CD4-positive, alpha-beta T cell (primary cell): ENCODE data around the gene PHF12. TPM values are rescaled to one million over a fixed set of nuclear protein-coding genes. Genes with fewer than 3 reads are reported as not detected.

Source experiments
- ATAC-seq: fragments of 200-7000 bp; cut with Tn5 transposase; one replicate; pipeline ENCODE4 v1.10.0; 2022; ENCODE audit warnings: mild to moderate bottlenecking; ENCODE audit not compliant: poor library complexity
- CTCF ChIA-PET: fragments of 350-600 bp; sonication (Branson Sonifier 250); formaldehyde crosslinking; loops from one replicate; lab custom pipeline; 2021; ENCODE audit warnings: antibody characterized with exemption, inconsistent platforms; lab: Charles Lee
- POLR2A ChIA-PET: fragments of 350-600 bp; sonication (Branson Sonifier 250); formaldehyde crosslinking; loops from one replicate; lab custom pipeline; 2021; ENCODE audit warnings: antibody characterized with exemption, inconsistent platforms; lab: Charles Lee
- DNase-seq, 14 experiments: peaks; one replicate each; pipeline ENCODE4 v3.0.0-alpha.2; 2013 to 2020; ENCODE audit warnings: mixed read lengths in 2 of 14
- H3K27ac ChIP-seq, 2 donors: one replicate each; pipeline versions ENCODE4 v1.5.1 to v1.7.0; 2013; ENCODE audit warnings: low read length in 2 of 2, low read depth in 1 of 2, mild to moderate bottlenecking in 1 of 2
- H3K27me3 ChIP-seq, 2 experiments: 1 replicate in 1 of 2; 2 replicates in 1 of 2; pipeline versions ENCODE4 v1.6.1 to v1.7.0; 2013; ENCODE audit warnings: low read length in 2 of 2, control low read depth in 1 of 2, mild to moderate bottlenecking in 1 of 2, moderate library complexity in 1 of 2; ENCODE audit not compliant: insufficient read depth in 2 of 2, control insufficient read depth in 1 of 2
- H3K36me3 ChIP-seq: one replicate; pipeline ENCODE4 v1.6.1; 2013; ENCODE audit warnings: low read length, control low read depth; ENCODE audit not compliant: insufficient read depth
- H3K4me1 ChIP-seq: one replicate; pipeline ENCODE4 v1.6.1; 2013; ENCODE audit warnings: low read length, control low read depth; ENCODE audit not compliant: insufficient read depth
- H3K4me3 ChIP-seq: one replicate; pipeline ENCODE4 v1.5.1; 2013; ENCODE audit warnings: mild to moderate bottlenecking, low read length, moderate library complexity
- H3K9me3 ChIP-seq, 2 experiments: 1 replicate in 1 of 2; 2 replicates in 1 of 2; pipeline versions ENCODE4 v1.6.1 to v1.7.0; 2013; ENCODE audit warnings: low read length in 2 of 2, mild to moderate bottlenecking in 2 of 2, control low read depth in 1 of 2, moderate library complexity in 1 of 2; ENCODE audit not compliant: control insufficient read depth in 1 of 2, insufficient read depth in 1 of 2
- H3K27ac Mint-ChIP-seq: one replicate; pipeline ENCODE4 v1.8.0; 2020; ENCODE audit warnings: mixed read lengths
- H3K27me3 Mint-ChIP-seq: one replicate; pipeline ENCODE4 v1.8.0; 2021; ENCODE audit warnings: mixed read lengths
- H3K36me3 Mint-ChIP-seq: one replicate; pipeline ENCODE4 v1.8.0; 2021; ENCODE audit warnings: low read depth, mixed read lengths
- H3K4me1 Mint-ChIP-seq: one replicate; pipeline ENCODE4 v1.8.0; 2021; ENCODE audit warnings: low read depth, mixed read lengths
- H3K4me3 Mint-ChIP-seq: one replicate; pipeline ENCODE4 v1.8.0; 2020; ENCODE audit warnings: mild to moderate bottlenecking, mixed read lengths
- H3K9me3 Mint-ChIP-seq: one replicate; pipeline ENCODE4 v1.8.0; 2020; ENCODE audit warnings: mixed read lengths
- intact Hi-C, 2 experiments: fragments of 100-400 bp; cut with DNase I in 1 of 2; cut with micrococcal nuclease in 1 of 2; formaldehyde crosslinking; loops; one replicate each; pipeline versions ENCODE4 v1.15.1 to v1.9.0; 2023 to 2025; cut with DNase I, micrococcal nuclease
- total RNA-seq, 174 experiments: library from RNA in 2 of 174; stranded (reverse) in 2 of 174; gene quantifications; one replicate each; pipeline ENCODE4 v1.2.3 and lab custom pipeline; 2021 to 2026
- TF ChIP-seq, protein P1 (sequence below): fragments of 200-600 bp; IDR thresholded peaks from one replicate; pipeline ENCODE4 v1.8.0; 2022; ENCODE audit warnings: antibody characterized with exemption, mild to moderate bottlenecking

Gene PHF12
- total RNA-seq, 2 experiments from 2014 or later, result 232 to 247 TPM

- H3K27me3 ChIP-seq, result no peaks in the 10 kb centered on the region
- Mint-ChIP-seq H3K9me3 (no peaks in the 10 kb centered on the region), H3K4me1 (no peaks in the 10 kb centered on the region), H3K27ac (no peak overlapping the region), H3K27me3 (no peaks in the 10 kb centered on the region), H3K36me3 (peaks cover 91% of the 10 kb centered on the region), H3K4me3 (no peak overlapping the region)
- TF ChIP-seq, protein P1, sequence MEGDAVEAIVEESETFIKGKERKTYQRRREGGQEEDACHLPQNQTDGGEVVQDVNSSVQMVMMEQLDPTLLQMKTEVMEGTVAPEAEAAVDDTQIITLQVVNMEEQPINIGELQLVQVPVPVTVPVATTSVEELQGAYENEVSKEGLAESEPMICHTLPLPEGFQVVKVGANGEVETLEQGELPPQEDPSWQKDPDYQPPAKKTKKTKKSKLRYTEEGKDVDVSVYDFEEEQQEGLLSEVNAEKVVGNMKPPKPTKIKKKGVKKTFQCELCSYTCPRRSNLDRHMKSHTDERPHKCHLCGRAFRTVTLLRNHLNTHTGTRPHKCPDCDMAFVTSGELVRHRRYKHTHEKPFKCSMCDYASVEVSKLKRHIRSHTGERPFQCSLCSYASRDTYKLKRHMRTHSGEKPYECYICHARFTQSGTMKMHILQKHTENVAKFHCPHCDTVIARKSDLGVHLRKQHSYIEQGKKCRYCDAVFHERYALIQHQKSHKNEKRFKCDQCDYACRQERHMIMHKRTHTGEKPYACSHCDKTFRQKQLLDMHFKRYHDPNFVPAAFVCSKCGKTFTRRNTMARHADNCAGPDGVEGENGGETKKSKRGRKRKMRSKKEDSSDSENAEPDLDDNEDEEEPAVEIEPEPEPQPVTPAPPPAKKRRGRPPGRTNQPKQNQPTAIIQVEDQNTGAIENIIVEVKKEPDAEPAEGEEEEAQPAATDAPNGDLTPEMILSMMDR, result no peak
- H3K36me3 ChIP-seq, result peaks cover 94% of the 10 kb centered on the region
- H3K27ac ChIP-seq, result no peak overlapping the region
- intact Hi-C loops, result no loop called here
- no peaks in the 10 kb centered on the region for H3K9me3 ChIP-seq
- no peak overlapping the region for H3K4me3 ChIP-seq
- ChIA-PET POLR2A (interaction anchor here (0.7 to 1.7 kb wide), 2 partner anchors 11 to 13 kb away, joined by 3 to 5 read pairs; no protein-coding TSS in a partner anchor), CTCF (no interaction called here)
- peaks cover 8% of the 10 kb centered on the region for H3K4me1 ChIP-seq
- DNase-seq (no peak), ATAC-seq (no peak)
Observed at GRCh38 chr17:28882154-28882895, 69.0 kb downstream of the PHF12 start.

DNA sequence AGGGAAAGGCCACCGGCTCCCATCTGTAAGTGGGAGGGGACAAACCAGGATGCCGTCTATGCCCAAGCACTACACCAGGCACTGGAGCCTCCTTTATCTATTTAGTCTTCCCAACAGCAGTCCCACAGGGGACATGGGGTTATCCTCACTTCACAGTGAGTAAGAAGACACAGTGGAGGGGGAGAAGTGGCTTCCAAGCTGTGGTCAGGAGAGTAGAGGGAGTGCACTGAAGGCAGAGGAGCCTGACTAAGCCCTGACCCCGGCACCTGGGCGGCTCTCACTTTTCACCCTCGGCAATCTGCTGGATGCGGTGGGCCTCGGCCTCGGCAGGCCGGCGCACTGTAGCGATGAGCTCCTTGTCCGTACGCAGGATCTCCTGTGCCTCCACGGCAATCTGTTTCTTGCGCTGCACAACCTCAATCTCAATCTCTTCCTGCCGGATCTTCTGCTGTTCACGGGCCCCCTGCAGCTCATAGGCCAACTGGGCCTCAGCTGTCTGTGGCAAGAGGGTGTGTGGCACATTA lies 69.7 kb downstream of the PHF12 start:
- intact Hi-C loops, result no loop called here
- peaks cover 87% of the 10 kb centered on the region for H3K36me3 Mint-ChIP-seq
- Histone ChIP-seq H3K4me1 (peaks cover 8% of the 10 kb centered on the region), H3K4me3 (no peak overlapping the region), H3K27ac (no peak overlapping the region), H3K27me3 (no peaks in the 10 kb centered on the region), H3K9me3 (no peaks in the 10 kb centered on the region), H3K36me3 (peaks cover 87% of the 10 kb centered on the region)
- DNase-seq, result no peak
- H3K4me1 Mint-ChIP-seq, result no peaks in the 10 kb centered on the region
- POLR2A ChIA-PET, result interaction anchor here (1.0 to 1.7 kb wide), 2 partner anchors 11 to 12 kb away, joined by 3 to 5 read pairs; no protein-coding TSS in a partner anchor
- CTCF ChIA-PET, result no interaction called here
- H3K27me3 Mint-ChIP-seq, result no peaks in the 10 kb centered on the region
- H3K4me3 Mint-ChIP-seq, result no peak overlapping the region
- no peaks in the 10 kb centered on the region for H3K9me3 Mint-ChIP-seq
- ATAC-seq, result no peak
- no peak overlapping the region for H3K27ac Mint-ChIP-seq
- TF ChIP-seq, protein P1, result no peak

DNA sequence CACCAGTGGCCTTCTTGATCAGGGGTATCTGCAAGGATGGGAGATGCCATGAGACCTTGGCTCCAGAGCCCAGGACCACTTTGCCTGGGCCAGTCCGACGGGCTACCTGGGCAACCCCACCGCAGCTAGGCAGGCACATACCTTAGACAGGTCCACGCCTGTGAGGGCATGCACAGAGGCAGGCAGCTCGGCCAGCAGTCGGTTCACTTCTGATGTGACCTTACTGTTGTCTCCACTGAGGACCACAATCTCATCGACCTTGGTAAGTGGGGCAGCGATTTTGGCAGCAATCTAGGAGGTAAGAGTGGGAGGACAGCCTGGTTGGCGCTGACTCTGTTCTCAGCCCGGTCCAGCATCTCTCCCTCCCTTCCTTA lies 70.8 kb downstream of the PHF12 start:
- ChIA-PET CTCF (no interaction called here), POLR2A (interaction anchor here (1.0 kb wide), 1 partner anchor 13 kb away, joined by 3 read pairs; no protein-coding TSS in a partner anchor)
- Histone ChIP-seq H3K27me3 (no peaks in the 10 kb centered on the region), H3K4me3 (no peak overlapping the region), H3K9me3 (no peaks in the 10 kb centered on the region), H3K4me1 (no peaks in the 10 kb centered on the region), H3K36me3 (peaks cover 76% of the 10 kb centered on the region), H3K27ac (no peak overlapping the region)
- Mint-ChIP-seq H3K9me3 (no peaks in the 10 kb centered on the region), H3K36me3 (peaks cover 80% of the 10 kb centered on the region), H3K27me3 (no peaks in the 10 kb centered on the region), H3K4me3 (no peak overlapping the region), H3K27ac (no peak overlapping the region), H3K4me1 (no peaks in the 10 kb centered on the region)
- TF ChIP-seq, protein P1, result no peak
- no peak for ATAC-seq
- intact Hi-C loops, result no loop called here
- DNase-seq, result no peak
